SKM-1 treated with dmso at 0.1 percent for 144 hours (cell line): Measurements from ENCODE around the gene CST4.
"Not testable (repeated sequence)": the region's sequence is repeated elsewhere in the genome, so short reads cannot be mapped to it uniquely, and the experiment has no call there.

ENCODE experiments used
- DNase-seq: peaks from one replicate; lab custom pipeline; 2025; ENCODE audit not compliant: unreplicated experiment; lab: John Stamatoyannopoulos, UW

Gene CST4

GRCh38 chr20:23688684-23689398 lies at the start of gene CST4:
Gene CST4 (minus strand): TSS chr20:23689038. CDS start chr20:23688969, 69 bp downstream.
- not testable (repeated sequence) for DNase-seq

GRCh38 chr20:23735391-23735790 lies 46.6 kb upstream of the CST4 start:
- DNase-seq: not testable (repeated sequence)

- not testable (repeated sequence) for DNase-seq
Measured at GRCh38 chr20:23734949-23735348, 46.1 kb upstream of the CST4 start.

- DNase-seq: not testable (repeated sequence)
Measured at GRCh38 chr20:23734440-23734839, 45.6 kb upstream of the CST4 start.

- DNase-seq: no peak
Measured at GRCh38 chr20:23727016-23727415, 38.2 kb upstream of the CST4 start.

GRCh38 chr20:23725102-23725501 lies 36.3 kb upstream of the CST4 start:
- no peak for DNase-seq

- DNase-seq: not testable (repeated sequence)
Measured at GRCh38 chr20:23723659-23724307, 34.9 kb upstream of the CST4 start.

- not testable (repeated sequence) for DNase-seq
Measured at GRCh38 chr20:23722851-23723250, 34.0 kb upstream of the CST4 start.

- DNase-seq: no peak
Measured at GRCh38 chr20:23721962-23722361, 33.1 kb upstream of the CST4 start.

GRCh38 chr20:23719351-23719750 lies 30.5 kb upstream of the CST4 start:
- DNase-seq: not testable (repeated sequence)

GRCh38 chr20:23711778-23712177 lies 22.9 kb upstream of the CST4 start:
- DNase-seq: not testable (repeated sequence)

GRCh38 chr20:23710771-23711170 lies 21.9 kb upstream of the CST4 start:
- DNase-seq: no peak

GRCh38 chr20:23705895-23706294 lies 17.1 kb upstream of the CST4 start:
- DNase-seq: no peak

- DNase-seq: no peak
Measured at GRCh38 chr20:23702021-23702420, 13.2 kb upstream of the CST4 start.

GRCh38 chr20:23700931-23701330 lies 12.1 kb upstream of the CST4 start:
- DNase-seq: no peak

GRCh38 chr20:23697947-23698346 lies 9.1 kb upstream of the CST4 start:
- DNase-seq: no peak

GRCh38 chr20:23695068-23695395 lies 6.2 kb upstream of the CST4 start:
- DNase-seq: not testable (repeated sequence)

GRCh38 chr20:23694178-23695067 lies 5.6 kb upstream of the CST4 start:
- DNase-seq: not testable (repeated sequence)

GRCh38 chr20:23692725-23693619 lies 4.1 kb upstream of the CST4 start:
- DNase-seq: not testable (repeated sequence)

GRCh38 chr20:23691675-23692074 lies 2.8 kb upstream of the CST4 start:
- DNase-seq: no peak

- no peak for DNase-seq
Measured at GRCh38 chr20:23690581-23690980, 1.7 kb upstream of the CST4 start.
